ENCODE results near the gene BEAN1. TPM values are rescaled to one million over a fixed set of nuclear protein-coding genes. Genes with fewer than 3 reads are reported as not detected.

The BEAN1 gene
- total RNA-seq, 1 donor = under 0.01 TPM

GRCh38 chr16:66420396-66420795, 6.7 kb upstream of the BEAN1 start:
- H3K4me3 ChIP-seq (ENCODE audit: low read depth, low read length) = no peak overlapping the region
- no peak for TF ChIP-seq CTCF (IDR thresholded peaks at IDR 0.05; ENCODE audit: insufficient read depth, low read depth, low read length)
- no peak for DNase-seq (ENCODE audit: low read depth)

DNA sequence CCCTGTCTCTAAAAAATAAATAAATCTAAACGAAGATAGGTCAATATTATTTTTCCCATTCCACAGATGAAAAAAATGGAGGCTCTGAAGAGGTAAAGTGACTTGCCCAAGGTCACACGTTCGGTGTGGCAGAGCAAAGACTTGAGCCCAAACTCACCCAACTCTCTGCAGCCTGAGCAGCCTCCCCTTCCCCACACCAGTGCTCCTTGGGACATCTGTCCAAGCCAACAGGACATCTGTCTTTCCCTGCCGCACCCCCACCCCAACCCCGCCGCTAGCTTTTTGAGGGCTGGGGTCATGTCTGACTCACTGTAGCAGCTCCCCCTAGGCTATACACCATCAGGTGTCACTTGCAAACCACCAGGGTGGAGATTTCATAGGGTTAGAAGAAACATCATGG, 5.2 kb upstream of the BEAN1 start:
- DNase-seq (ENCODE audit: low read depth) = no peak
- TF ChIP-seq CTCF (IDR thresholded peaks at IDR 0.05; ENCODE audit: insufficient read depth, low read depth, low read length) = no peak
- H3K4me3 ChIP-seq (ENCODE audit: low read depth, low read length) = no peak overlapping the region

DNA sequence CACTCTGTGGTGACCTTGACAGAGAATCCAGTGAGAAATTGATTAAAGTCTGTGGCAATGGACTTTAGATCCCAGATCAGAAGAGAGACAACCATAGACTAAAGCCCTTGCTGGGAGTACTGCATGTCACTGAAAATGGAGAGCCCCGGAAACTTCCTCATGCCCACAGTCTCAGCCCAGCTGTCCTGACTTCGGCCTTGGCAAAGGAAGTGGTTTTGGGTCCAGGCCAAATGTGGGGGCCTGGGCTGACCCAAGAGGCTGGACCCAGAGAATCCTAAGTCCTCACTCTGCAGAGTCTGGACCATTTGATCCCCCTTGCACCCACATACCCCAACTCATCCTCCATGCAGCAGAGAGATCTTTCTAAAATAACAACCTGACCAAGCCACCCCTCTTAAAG, 4.7 kb upstream of the BEAN1 start:
- H3K4me3 ChIP-seq (ENCODE audit: low read depth, low read length) = no peak overlapping the region
- no peak for DNase-seq (ENCODE audit: low read depth)
- TF ChIP-seq CTCF (IDR thresholded peaks at IDR 0.05; ENCODE audit: insufficient read depth, low read depth, low read length) = no peak

- DNase-seq (ENCODE audit: low read depth) = no peak
- no peak overlapping the region for H3K4me3 ChIP-seq (ENCODE audit: low read depth, low read length)
- TF ChIP-seq CTCF (IDR thresholded peaks at IDR 0.05; ENCODE audit: insufficient read depth, low read depth, low read length) = no peak
These were observed 3.9 kb upstream of the BEAN1 start for GRCh38 chr16:66423177-66423576.

GRCh38 chr16:66425651-66426050, 1.4 kb upstream of the BEAN1 start:
- DNase-seq (ENCODE audit: low read depth) = no peak
- no peak for TF ChIP-seq CTCF (IDR thresholded peaks at IDR 0.05; ENCODE audit: insufficient read depth, low read depth, low read length)
- no peak overlapping the region for H3K4me3 ChIP-seq (ENCODE audit: low read depth, low read length)

DNA sequence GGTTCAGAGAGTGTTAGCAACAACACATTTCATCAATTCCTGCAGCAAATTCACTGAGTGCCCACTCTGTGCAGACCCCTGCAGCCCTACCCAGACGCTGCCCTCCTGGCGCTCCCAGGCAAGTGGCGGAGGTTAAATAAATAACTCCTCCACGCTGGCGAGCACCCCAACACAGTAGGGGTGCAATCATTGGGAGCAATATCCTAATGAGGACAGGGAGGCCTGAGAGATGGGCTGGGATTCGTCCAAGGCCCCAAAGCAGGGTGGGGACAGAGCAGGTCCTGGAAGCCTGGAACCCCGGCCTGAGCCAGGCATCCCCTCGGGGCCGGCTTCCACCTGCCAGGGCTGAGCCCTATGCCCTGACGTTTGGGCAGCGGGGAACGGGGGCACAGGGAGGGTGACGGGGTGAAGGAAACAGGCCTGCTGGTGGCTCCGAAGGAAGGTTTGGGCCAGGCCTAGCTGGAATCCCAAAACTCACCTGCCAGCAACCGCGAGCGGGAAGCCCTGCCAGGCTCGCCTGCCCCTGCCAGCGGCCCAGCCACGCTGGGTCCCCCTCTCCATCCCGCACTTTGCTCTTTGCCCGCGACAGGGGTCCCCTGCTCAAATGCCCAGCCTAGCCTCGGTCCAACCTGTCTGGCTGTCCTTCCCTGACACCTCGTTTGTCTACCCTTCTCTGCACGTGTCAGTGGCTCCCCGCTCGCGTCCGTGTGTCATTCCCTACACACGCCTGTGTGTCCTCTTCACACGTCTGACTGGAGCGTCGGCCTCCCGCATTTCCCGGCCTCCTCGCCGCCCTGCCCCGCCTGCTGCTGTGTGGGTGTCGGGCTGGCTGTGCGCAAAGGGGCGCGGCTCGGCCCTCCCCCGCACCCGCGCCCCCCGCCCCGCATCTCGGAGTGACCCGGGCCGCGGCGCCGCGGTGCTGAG, 721 bp upstream of the BEAN1 start:
- H3K4me3 ChIP-seq (ENCODE audit: low read depth, low read length) = peak overlapping the region; percentile 43
- no peak for DNase-seq (ENCODE audit: low read depth)
- no peak for TF ChIP-seq CTCF (IDR thresholded peaks at IDR 0.05; ENCODE audit: insufficient read depth, low read depth, low read length)

All from fibroblast of villous mesenchyme (primary cell).